ENCODE data around the gene CEP78. TPM values are rescaled to one million over a fixed set of nuclear protein-coding genes. Genes with fewer than 3 reads are reported as not detected.

CEP78 gene
- total RNA-seq, 1 experiment from 2014 or later = 10.1 TPM

DNA sequence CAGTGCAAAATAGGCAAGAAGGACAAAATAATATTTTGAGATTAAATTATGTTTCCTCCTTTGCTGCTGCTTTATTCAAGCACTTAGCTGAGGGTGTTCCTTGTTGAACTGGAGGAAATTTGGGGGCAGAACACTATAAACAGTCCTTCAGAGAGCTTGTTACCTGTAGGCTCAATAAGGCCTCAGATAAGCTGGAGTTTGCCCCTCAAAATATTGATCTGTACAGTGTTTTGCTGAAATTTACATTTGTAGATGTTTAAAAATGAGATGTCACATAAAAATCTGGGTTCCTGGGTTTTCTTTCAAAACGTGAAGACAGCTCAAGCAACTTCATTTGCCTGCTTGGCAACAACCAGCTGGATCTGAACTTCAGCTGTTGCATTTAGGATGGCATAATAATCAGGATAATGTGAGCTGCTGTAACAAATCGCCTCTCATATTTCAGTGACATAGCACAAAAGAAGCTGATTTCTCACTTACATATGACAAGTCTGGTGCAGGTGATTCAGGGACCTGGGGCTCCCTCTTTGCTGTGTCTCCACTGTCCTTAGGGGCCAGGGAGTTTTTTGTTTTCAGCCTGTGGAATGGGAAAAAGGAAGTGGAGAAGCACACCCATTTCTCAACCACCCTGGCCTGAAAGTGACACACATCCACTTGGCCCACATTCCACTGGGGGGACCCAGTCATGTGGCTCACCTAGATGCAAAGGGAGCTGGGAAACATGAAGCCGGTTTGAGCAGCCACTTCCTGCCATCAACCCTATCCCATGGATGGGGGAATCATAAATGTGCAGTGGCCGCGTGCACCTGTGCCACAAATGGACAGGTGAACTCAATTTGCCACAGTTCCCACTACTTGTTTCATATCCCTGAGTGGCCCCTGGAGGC lies 58.7 kb downstream of the CEP78 start:
- no peaks in the 10 kb centered on the region for H3K4me1 ChIP-seq
- H3K4me3 Mint-ChIP-seq (ENCODE audit: unreplicated experiment) = no peak overlapping the region
- intact Hi-C loops (cut with micrococcal nuclease; ENCODE audit: unreplicated experiment) = loop anchor here (5.0 kb wide), 1 partner anchor 32 kb away; no protein-coding TSS in a partner anchor
- H3K4me1 Mint-ChIP-seq (ENCODE audit: low read depth, unreplicated experiment) = no peaks in the 10 kb centered on the region
- peaks cover 12% of the 10 kb centered on the region for H3K36me3 Mint-ChIP-seq (ENCODE audit: insufficient read depth, unreplicated experiment)
- ChIA-PET POLR2A (no interaction called here), CTCF (no interaction called here)
- no peaks in the 10 kb centered on the region for H3K36me3 ChIP-seq (ENCODE audit: control insufficient read depth, insufficient read depth, low read length)
- H3K27me3 Mint-ChIP-seq (ENCODE audit: insufficient read depth, unreplicated experiment) = no peaks in the 10 kb centered on the region
- H3K9me3 ChIP-seq = no peaks in the 10 kb centered on the region
- TF ChIP-seq, protein P1, sequence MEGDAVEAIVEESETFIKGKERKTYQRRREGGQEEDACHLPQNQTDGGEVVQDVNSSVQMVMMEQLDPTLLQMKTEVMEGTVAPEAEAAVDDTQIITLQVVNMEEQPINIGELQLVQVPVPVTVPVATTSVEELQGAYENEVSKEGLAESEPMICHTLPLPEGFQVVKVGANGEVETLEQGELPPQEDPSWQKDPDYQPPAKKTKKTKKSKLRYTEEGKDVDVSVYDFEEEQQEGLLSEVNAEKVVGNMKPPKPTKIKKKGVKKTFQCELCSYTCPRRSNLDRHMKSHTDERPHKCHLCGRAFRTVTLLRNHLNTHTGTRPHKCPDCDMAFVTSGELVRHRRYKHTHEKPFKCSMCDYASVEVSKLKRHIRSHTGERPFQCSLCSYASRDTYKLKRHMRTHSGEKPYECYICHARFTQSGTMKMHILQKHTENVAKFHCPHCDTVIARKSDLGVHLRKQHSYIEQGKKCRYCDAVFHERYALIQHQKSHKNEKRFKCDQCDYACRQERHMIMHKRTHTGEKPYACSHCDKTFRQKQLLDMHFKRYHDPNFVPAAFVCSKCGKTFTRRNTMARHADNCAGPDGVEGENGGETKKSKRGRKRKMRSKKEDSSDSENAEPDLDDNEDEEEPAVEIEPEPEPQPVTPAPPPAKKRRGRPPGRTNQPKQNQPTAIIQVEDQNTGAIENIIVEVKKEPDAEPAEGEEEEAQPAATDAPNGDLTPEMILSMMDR (IDR thresholded peaks at IDR 0.05; ENCODE audit: insufficient read depth in 1 of 2, low read depth in 1 of 2, low read length in 1 of 2, severe bottlenecking in 1 of 2, unreplicated experiment in 1 of 2) = no peak
- H3K4me3 ChIP-seq (ENCODE audit: low read depth, low read length) = no peak overlapping the region
- H3K27ac Mint-ChIP-seq (ENCODE audit: unreplicated experiment) = no peak overlapping the region
- H3K27me3 ChIP-seq (replicated peaks; ENCODE audit: control insufficient read depth, insufficient read depth, low read length) = no peaks in the 10 kb centered on the region
- H3K9me3 Mint-ChIP-seq (ENCODE audit: unreplicated experiment) = no peaks in the 10 kb centered on the region
- no TSS peak for BruUV-seq (replicated peaks)
- DNase-seq = no peak

DNA sequence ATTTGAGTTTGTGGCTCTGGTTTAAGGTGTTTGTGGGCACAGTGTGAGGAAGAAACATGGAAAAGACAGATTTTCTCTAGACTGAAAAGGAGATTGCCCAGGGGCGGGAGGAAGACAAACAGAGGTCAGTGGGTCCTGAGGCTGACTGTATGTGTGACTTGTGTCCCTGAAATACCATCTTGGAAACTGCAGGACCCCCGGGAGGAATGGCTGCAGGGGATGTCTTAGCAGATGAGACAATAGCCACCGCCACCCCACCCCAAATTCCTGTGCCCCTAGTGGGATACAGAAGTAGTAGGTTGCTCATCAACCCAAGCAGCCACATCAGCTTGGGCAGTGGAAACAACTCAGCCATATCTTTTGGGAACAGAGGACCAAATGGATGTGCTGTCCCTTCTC lies 59.3 kb downstream of the CEP78 start:
- TF ChIP-seq, protein P1 (IDR thresholded peaks at IDR 0.05; ENCODE audit: insufficient read depth in 1 of 2, low read depth in 1 of 2, low read length in 1 of 2, severe bottlenecking in 1 of 2, unreplicated experiment in 1 of 2) = no peak
- Histone ChIP-seq H3K27me3 (replicated peaks; ENCODE audit: control insufficient read depth, insufficient read depth, low read length) (no peaks in the 10 kb centered on the region), H3K4me1 (no peaks in the 10 kb centered on the region), H3K4me3 (ENCODE audit: low read depth, low read length) (no peak overlapping the region), H3K36me3 (ENCODE audit: control insufficient read depth, insufficient read depth, low read length) (no peaks in the 10 kb centered on the region), H3K9me3 (no peaks in the 10 kb centered on the region)
- intact Hi-C loops (cut with micrococcal nuclease; ENCODE audit: unreplicated experiment) = loop anchor here (5.0 kb wide), 1 partner anchor 33 kb away; no protein-coding TSS in a partner anchor
- H3K4me1 Mint-ChIP-seq (ENCODE audit: low read depth, unreplicated experiment) = no peaks in the 10 kb centered on the region
- no TSS peak for BruUV-seq (replicated peaks)
- no peaks in the 10 kb centered on the region for H3K27me3 Mint-ChIP-seq (ENCODE audit: insufficient read depth, unreplicated experiment)
- POLR2A ChIA-PET = no interaction called here
- DNase-seq = no peak
- CTCF ChIA-PET = no interaction called here
- no peaks in the 10 kb centered on the region for H3K9me3 Mint-ChIP-seq (ENCODE audit: unreplicated experiment)
- no peak overlapping the region for H3K27ac Mint-ChIP-seq (ENCODE audit: unreplicated experiment)
- H3K4me3 Mint-ChIP-seq (ENCODE audit: unreplicated experiment) = no peak overlapping the region
- H3K36me3 Mint-ChIP-seq (ENCODE audit: insufficient read depth, unreplicated experiment) = peaks cover 17% of the 10 kb centered on the region

DNA sequence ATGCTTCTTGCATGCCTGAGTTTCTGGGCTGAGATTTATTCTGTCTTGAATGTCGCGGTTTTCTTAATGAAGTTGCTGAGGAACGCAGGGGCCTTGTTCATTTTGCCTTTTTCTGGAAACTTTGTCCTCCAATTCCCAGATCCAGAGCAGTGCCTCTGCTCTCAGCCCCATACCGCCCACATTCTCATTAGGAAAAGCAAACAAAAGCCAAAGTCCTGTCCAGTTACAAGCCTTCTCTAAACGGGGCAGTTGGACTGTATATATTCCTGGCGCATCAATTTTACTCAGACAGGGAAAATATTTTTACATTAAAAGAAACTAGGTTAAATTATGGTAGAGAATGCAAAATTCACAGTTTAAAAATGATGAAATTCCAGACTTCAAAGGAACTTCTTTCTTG lies 59.9 kb downstream of the CEP78 start:
- Mint-ChIP-seq H3K9me3 (ENCODE audit: unreplicated experiment) (no peaks in the 10 kb centered on the region), H3K27me3 (ENCODE audit: insufficient read depth, unreplicated experiment) (no peaks in the 10 kb centered on the region), H3K27ac (ENCODE audit: unreplicated experiment) (peak overlapping the region; percentile 90), H3K4me1 (ENCODE audit: low read depth, unreplicated experiment) (no peaks in the 10 kb centered on the region), H3K36me3 (ENCODE audit: insufficient read depth, unreplicated experiment) (peaks cover 20% of the 10 kb centered on the region), H3K4me3 (ENCODE audit: unreplicated experiment) (peak overlapping the region; percentile 77)
- H3K4me3 ChIP-seq (ENCODE audit: low read depth, low read length) = peak overlapping the region; percentile 66
- no TSS peak for BruUV-seq (replicated peaks)
- H3K9me3 ChIP-seq = no peaks in the 10 kb centered on the region
- H3K4me1 ChIP-seq = no peaks in the 10 kb centered on the region
- no peaks in the 10 kb centered on the region for H3K27me3 ChIP-seq (replicated peaks; ENCODE audit: control insufficient read depth, insufficient read depth, low read length)
- no peaks in the 10 kb centered on the region for H3K36me3 ChIP-seq (ENCODE audit: control insufficient read depth, insufficient read depth, low read length)
- intact Hi-C loops (cut with micrococcal nuclease; ENCODE audit: unreplicated experiment) = loop anchor here (5.0 kb wide), 1 partner anchor 33 kb away; no protein-coding TSS in a partner anchor
- ChIA-PET CTCF (no interaction called here), POLR2A (no interaction called here)
- TF ChIP-seq, protein P1 (IDR thresholded peaks at IDR 0.05; ENCODE audit: insufficient read depth in 1 of 2, low read depth in 1 of 2, low read length in 1 of 2, severe bottlenecking in 1 of 2, unreplicated experiment in 1 of 2) = no peak
- no peak for DNase-seq

Data from Caco-2 (cell line).